H9 (cell line): ENCODE data around the gene ANGPTL3. TPM values are rescaled to one million over a fixed set of nuclear protein-coding genes. Genes with fewer than 3 reads are reported as not detected.

Experiments
- DNase-seq: peaks from one replicate; pipeline ENCODE4 v3.0.0-alpha.2; 2017
- H2AFZ ChIP-seq: one replicate; pipeline ENCODE4 v1.6.1; 2013; ENCODE audit warnings: mild to moderate bottlenecking, low read length, control low read depth, moderate library complexity
- H2AK5ac ChIP-seq: 2 replicates; pipeline ENCODE4 v1.6.1; 2013; ENCODE audit warnings: low read length, control low read depth, mixed read lengths; ENCODE audit not compliant: insufficient read length
- H2BK120ac ChIP-seq: one replicate; pipeline ENCODE4 v1.6.1; 2013; ENCODE audit warnings: low read depth, mild to moderate bottlenecking, low read length, control low read depth, inconsistent platforms; ENCODE audit not compliant: poor library complexity, severe bottlenecking
- H2BK12ac ChIP-seq: 2 replicates; pipeline ENCODE4 v1.6.1; 2013; ENCODE audit warnings: low read length, control low read depth, mixed read lengths, low read depth; ENCODE audit not compliant: insufficient read length
- H2BK15ac ChIP-seq: 2 replicates; pipeline ENCODE4 v1.6.1; 2013; ENCODE audit warnings: low read depth, low read length, control low read depth
- H2BK20ac ChIP-seq: one replicate; pipeline ENCODE4 v1.6.1; 2013; ENCODE audit warnings: low read depth, mild to moderate bottlenecking, low read length, control low read depth, inconsistent platforms; ENCODE audit not compliant: poor library complexity, severe bottlenecking
- H2BK5ac ChIP-seq: 2 replicates; pipeline ENCODE4 v1.6.1; 2013; ENCODE audit warnings: low read length, control low read depth, mixed read lengths; ENCODE audit not compliant: insufficient read length
- H3K14ac ChIP-seq: 2 replicates; pipeline ENCODE4 v1.6.1; 2013; ENCODE audit warnings: low read length, control low read depth; ENCODE audit not compliant: insufficient read depth
- H3K18ac ChIP-seq: 2 replicates; pipeline ENCODE4 v1.6.1; 2013; ENCODE audit warnings: low read depth, mild to moderate bottlenecking, mixed read lengths, low read length, control low read depth; ENCODE audit not compliant: insufficient read length
- H3K23ac ChIP-seq: 2 replicates; pipeline ENCODE4 v1.6.1; 2013; ENCODE audit warnings: low read length, control low read depth, mixed read lengths, low read depth; ENCODE audit not compliant: insufficient read length
- H3K23me2 ChIP-seq: 2 replicates; pipeline ENCODE4 v1.6.1; 2013; ENCODE audit warnings: low read depth, mild to moderate bottlenecking, mixed read lengths, low read length, control low read depth; ENCODE audit not compliant: insufficient read length, poor library complexity, severe bottlenecking
- H3K27ac ChIP-seq: 2 replicates; pipeline ENCODE4 v1.5.1; 2013; ENCODE audit warnings: low read length, control low read depth, mixed read lengths, low read depth; ENCODE audit not compliant: insufficient read length
- H3K27me3 ChIP-seq: 2 replicates; pipeline ENCODE4 v1.6.1; 2013; ENCODE audit warnings: low read length, control low read depth, inconsistent platforms; ENCODE audit not compliant: insufficient read depth
- H3K4ac ChIP-seq: 2 replicates; pipeline ENCODE4 v1.6.1; 2013; ENCODE audit warnings: low read depth, mild to moderate bottlenecking, control low read depth, inconsistent platforms, low read length, moderate library complexity
- H3K4me1 ChIP-seq: 2 replicates; pipeline ENCODE4 v1.6.1; 2013; ENCODE audit warnings: low read length, control low read depth, inconsistent platforms; ENCODE audit not compliant: insufficient read depth
- H3K4me2 ChIP-seq: 2 replicates; pipeline ENCODE4 v1.6.1; 2013; ENCODE audit warnings: low read length, control low read depth, mixed read lengths; ENCODE audit not compliant: insufficient read length, insufficient read depth
- H3K56ac ChIP-seq: 2 replicates; pipeline ENCODE4 v1.6.1; 2013; ENCODE audit warnings: low read depth, mild to moderate bottlenecking, mixed read lengths, low read length, control low read depth; ENCODE audit not compliant: insufficient read length
- H3K79me1 ChIP-seq: 2 replicates; pipeline ENCODE4 v1.6.1; 2013; ENCODE audit warnings: low read depth, mild to moderate bottlenecking, moderate library complexity, low read length, control low read depth, inconsistent platforms; ENCODE audit not compliant: insufficient read depth, poor library complexity, severe bottlenecking
- H3K79me2 ChIP-seq: 2 replicates; pipeline ENCODE4 v1.6.1; 2013; ENCODE audit warnings: low read length, control low read depth, inconsistent platforms; ENCODE audit not compliant: insufficient read depth
- H3K9ac ChIP-seq: 2 replicates; pipeline ENCODE4 v1.6.1; 2013; ENCODE audit warnings: low read length, control low read depth, mixed read lengths; ENCODE audit not compliant: insufficient read length; ENCODE audit errors: extremely low read depth
- H3K9me3 ChIP-seq: one replicate; pipeline ENCODE4 v1.6.1; 2013; ENCODE audit warnings: low read depth, low read length, inconsistent platforms; ENCODE audit not compliant: control insufficient read depth
- H3T11ph ChIP-seq: one replicate; pipeline ENCODE4 v1.6.1; 2013; ENCODE audit warnings: mild to moderate bottlenecking, low read length, control low read depth, inconsistent platforms
- H4K20me1 ChIP-seq: one replicate; pipeline ENCODE4 v1.6.1; 2013; ENCODE audit not compliant: control insufficient read depth, insufficient read length, insufficient read depth
- H4K5ac ChIP-seq: 2 replicates; pipeline ENCODE4 v1.6.1; 2013; ENCODE audit warnings: low read depth, mild to moderate bottlenecking, mixed read lengths, low read length, control low read depth; ENCODE audit not compliant: insufficient read length
- H4K8ac ChIP-seq: replicated peaks from 2 replicates; pipeline ENCODE4 v1.6.1; 2013; ENCODE audit warnings: low read length, control low read depth, mixed read lengths, low read depth; ENCODE audit not compliant: insufficient read length
- H4K91ac ChIP-seq: 2 replicates; pipeline ENCODE4 v1.6.1; 2013; ENCODE audit warnings: low read depth, mild to moderate bottlenecking, moderate library complexity, mixed read lengths, low read length, control low read depth; ENCODE audit not compliant: insufficient read length
- H3K27ac Mint-ChIP-seq, 3 experiments: 2 replicates in 2 of 3; 3 replicates in 1 of 3; pipeline ENCODE4 v1.8.0; 2020 to 2021; ENCODE audit warnings: mixed read lengths in 3 of 3, mild to moderate bottlenecking in 1 of 3, moderate library complexity in 1 of 3
- H3K27me3 Mint-ChIP-seq: 2 replicates; pipeline ENCODE4 v1.8.0; 2021; ENCODE audit warnings: low read depth, mild to moderate bottlenecking, moderate library complexity, mixed read lengths
- H3K36me3 Mint-ChIP-seq, 3 experiments: 2 replicates in 2 of 3; 3 replicates in 1 of 3; pipeline ENCODE4 v1.8.0; 2020 to 2021; ENCODE audit warnings: low read depth in 3 of 3, mixed read lengths in 3 of 3; ENCODE audit not compliant: insufficient read depth in 1 of 3
- H3K4me1 Mint-ChIP-seq, 2 experiments: 2 replicates each; pipeline ENCODE4 v1.8.0; 2020; ENCODE audit warnings: mixed read lengths in 2 of 2
- H3K4me3 Mint-ChIP-seq, 2 experiments: 2 replicates in 1 of 2; 3 replicates in 1 of 2; pipeline ENCODE4 v1.8.0; 2020 to 2021; ENCODE audit warnings: mild to moderate bottlenecking in 2 of 2, mixed read lengths in 2 of 2, moderate library complexity in 1 of 2
- H3K9me3 Mint-ChIP-seq, 2 experiments: 2 replicates in 1 of 2; 3 replicates in 1 of 2; pipeline ENCODE4 v1.8.0; 2020; ENCODE audit warnings: mild to moderate bottlenecking in 2 of 2, mixed read lengths in 2 of 2, moderate library complexity in 1 of 2
- CTCF ChIP-seq: fragments of 200-600 bp; sonication (generic); conservative IDR thresholded peaks from 3 replicates; pipeline ENCODE4 v1.8.0; 2021; ENCODE audit warnings: antibody characterized with exemption, mild to moderate bottlenecking
- WGBS: extraction: QIAGEN DNeasy Blood & Tissue Kit; methylation state at CpG from one replicate; pipeline ENCODE4 v1.1.7; 2013; ENCODE audit warnings: missing lambda C conversion rate, low lambda C conversion rate, mixed read lengths; ENCODE audit not compliant: insufficient read length; ENCODE audit errors: extremely low coverage; 5-methylcytosine and 5-hydroxymethylcytosine counted together
- total RNA-seq: library from RNA; stranded (reverse); gene quantifications from 2 replicates; pipeline ENCODE4 v1.2.1, GENCODE V29; 2021

Gene ANGPTL3
- total RNA-seq, 1 experiment from 2014 or later: not detected

DNA sequence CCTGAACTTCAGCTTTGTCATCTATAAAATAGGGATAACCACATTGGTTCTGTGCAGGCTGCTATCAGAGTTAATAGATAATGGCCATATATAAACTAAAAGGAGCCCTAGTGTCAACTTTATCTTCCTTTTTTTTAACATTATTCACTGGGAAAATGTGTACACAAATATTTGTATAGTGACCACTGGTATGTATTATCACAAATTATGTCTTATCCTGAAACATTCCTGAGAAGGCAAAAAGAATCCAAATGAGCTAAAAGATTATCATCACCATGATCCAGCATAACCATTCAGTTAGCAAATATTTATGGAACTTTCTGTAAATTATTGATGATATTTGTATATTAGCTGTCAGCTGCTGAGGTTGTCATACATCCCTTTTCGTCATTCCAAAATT is 16.6 kb downstream of the ANGPTL3 start:
- no peaks in the 10 kb centered on the region for H3K4me1 ChIP-seq
- no peaks in the 10 kb centered on the region for H3K27me3 ChIP-seq
- no peak overlapping the region for H3K23ac ChIP-seq
- no peak overlapping the region for H2BK5ac ChIP-seq
- H3K14ac ChIP-seq: no peak overlapping the region
- Mint-ChIP-seq H3K4me3 (no peak overlapping the region), H3K27me3 (no peaks in the 10 kb centered on the region), H3K4me1 (peaks cover 9 to 13% of the 10 kb centered on the region in 2 experiments), H3K27ac (peak overlapping the region in 1 of 3 experiments; percentile 85; a peak in 2 of 7 replicates), H3K9me3 (no peaks in the 10 kb centered on the region), H3K36me3 (peaks cover 0 to 14% (median 3%) of the 10 kb centered on the region in 3 experiments; a peak in 4 of 7 replicates)
- no CpG with 5 or more reads among the region's 1 CpG for WGBS
- H4K8ac ChIP-seq: no peak overlapping the region
- no peak overlapping the region for H3K18ac ChIP-seq
- H2BK12ac ChIP-seq: no peak overlapping the region
- H3K79me1 ChIP-seq: no peaks in the 10 kb centered on the region
- no peak overlapping the region for H3K9ac ChIP-seq
- H3K23me2 ChIP-seq: no peaks in the 10 kb centered on the region
- H3K9me3 ChIP-seq: no peaks in the 10 kb centered on the region
- no peak overlapping the region for H3K4me2 ChIP-seq
- no peaks in the 10 kb centered on the region for H3K79me2 ChIP-seq
- no peak overlapping the region for H3K4ac ChIP-seq
- H3T11ph ChIP-seq: no peak overlapping the region
- no peak overlapping the region for H2BK15ac ChIP-seq
- H3K27ac ChIP-seq: no peak overlapping the region
- no peak overlapping the region for H4K91ac ChIP-seq
- H3K56ac ChIP-seq: no peak overlapping the region
- H2BK20ac ChIP-seq: no peak overlapping the region
- no peak for TF ChIP-seq CTCF
- H2AFZ ChIP-seq: no peak overlapping the region
- H4K20me1 ChIP-seq: no peaks in the 10 kb centered on the region
- no peak overlapping the region for H4K5ac ChIP-seq
- no peak for DNase-seq
- H2AK5ac ChIP-seq: no peak overlapping the region
- H2BK120ac ChIP-seq: no peak overlapping the region
